Peyer's patch (tissue), 4 donors: ENCODE data around the gene ASMT. TPM values are rescaled to one million over a fixed set of nuclear protein-coding genes. Genes with fewer than 3 reads are reported as not detected.

Experiments used
- DNase-seq, 3 donors: peaks; one replicate each; pipeline ENCODE4 v3.0.0-alpha.2; 2017 to 2019
- H3K27ac ChIP-seq, 4 donors: fragments of 200-600 bp; sonication (generic); one replicate each; pipeline ENCODE4 v1.5.1; 2016 to 2019
- H3K27me3 ChIP-seq, 2 donors: fragments of 200-600 bp; sonication (generic); one replicate each; pipeline ENCODE4 v1.5.1; 2019
- H3K36me3 ChIP-seq, 3 donors: fragments of 200-600 bp; sonication (generic); one replicate each; pipeline ENCODE4 v1.5.1; 2016 to 2019
- H3K4me1 ChIP-seq, 4 donors: fragments of 200-600 bp; sonication (generic); one replicate each; pipeline ENCODE4 v1.5.1; 2016 to 2019
- H3K4me3 ChIP-seq, 4 donors: fragments of 200-600 bp; sonication (generic); 1 replicate in 3 of 4; 2 replicates in 1 of 4; pipeline ENCODE4 v1.5.1; 2016 to 2019; ENCODE audit warnings: mild to moderate bottlenecking in 1 of 4
- H3K9me3 ChIP-seq, 4 donors: fragments of 200-600 bp; sonication (generic); one replicate each; pipeline ENCODE4 v1.5.1; 2016 to 2019; ENCODE audit warnings: mild to moderate bottlenecking in 1 of 4
- CTCF ChIP-seq, 6 experiments: fragments of 450-650 bp in 4 of 6; fragments of 200-600 bp in 2 of 6; sonication (generic) in 1 of 6; IDR thresholded peaks; one replicate each; pipeline ENCODE4 v1.5.1; 2017 to 2019; ENCODE audit warnings: antibody characterized with exemption in 6 of 6, mild to moderate bottlenecking in 3 of 6, moderate library complexity in 1 of 6
- POLR2A ChIP-seq, 2 donors: fragments of 450-650 bp; IDR thresholded peaks; one replicate each; pipeline ENCODE4 v1.5.1; 2017; ENCODE audit warnings: antibody characterized with exemption in 2 of 2, mild to moderate bottlenecking in 2 of 2, moderate library complexity in 2 of 2
- total RNA-seq, 4 donors: library from RNA; depleted of rRNA; stranded (reverse); fragments of >200 nt; gene quantifications; one replicate each; pipeline ENCODE4 v1.1.0, GENCODE V29; 2016

Gene ASMT
- total RNA-seq, 4 donors from 2014 or later = 12.4 TPM; not detected in 3

DNA sequence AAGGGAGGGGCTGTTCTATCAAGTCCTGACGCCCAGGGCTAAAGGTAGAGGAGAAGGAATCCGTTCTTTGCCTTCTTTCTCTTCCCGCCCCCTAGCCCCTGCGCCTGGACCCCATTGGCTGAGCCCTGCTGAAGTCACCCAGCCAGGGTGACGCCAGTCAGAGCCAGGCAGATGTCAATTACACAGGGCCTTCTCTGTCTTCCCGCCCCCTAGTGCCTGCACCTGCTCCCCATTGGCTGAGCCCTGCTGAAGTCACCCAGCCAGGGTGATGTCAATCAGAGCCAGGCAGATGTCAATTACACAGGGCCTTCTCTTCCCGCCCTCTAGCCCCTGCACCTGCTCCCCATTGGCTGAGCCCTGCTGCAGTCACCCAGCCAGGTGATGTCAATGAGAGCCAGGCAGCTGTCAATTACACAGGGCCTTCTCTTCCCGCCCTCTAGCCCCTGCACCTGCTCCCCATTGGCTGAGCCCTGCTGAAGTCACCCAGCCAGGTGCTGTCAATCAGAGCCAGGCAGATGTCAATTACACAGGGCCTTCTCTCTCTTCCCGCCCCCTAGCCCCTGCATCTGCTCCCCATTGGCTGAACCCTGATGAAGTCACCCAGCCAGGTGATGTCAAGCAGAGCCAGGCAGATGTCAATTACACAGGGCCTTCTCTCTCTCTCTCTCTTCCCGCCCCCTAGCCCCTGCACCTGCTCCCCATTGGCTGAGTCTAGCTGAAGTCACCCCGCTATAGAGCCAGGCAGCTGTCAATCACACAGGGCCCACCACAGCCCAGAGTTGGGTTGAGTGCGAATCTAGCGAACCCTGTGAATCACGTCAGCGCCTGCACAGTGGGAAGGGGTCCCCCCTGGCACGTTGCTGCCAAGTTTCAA lies 46.4 kb downstream of the ASMT start:
- H3K36me3 ChIP-seq = no peaks in the 10 kb centered on the region
- H3K4me3 ChIP-seq = peak overlapping the region in 3 of 4 donors; percentile 35 to 45 (median 43)
- DNase-seq = peak; percentile 62 to 90 (median 81)
- TF ChIP-seq POLR2A (IDR thresholded peaks at IDR 0.05) = no peak
- TF ChIP-seq CTCF (IDR thresholded peaks at IDR 0.05) = no peak
- H3K27me3 ChIP-seq = no peaks in the 10 kb centered on the region
- H3K4me1 ChIP-seq = no peaks in the 10 kb centered on the region
- no peaks in the 10 kb centered on the region for H3K9me3 ChIP-seq
- peak overlapping the region in 3 of 4 donors; percentile 66 to 75 (median 68) for H3K27ac ChIP-seq

- no peaks in the 10 kb centered on the region for H3K4me1 ChIP-seq
- no peak for DNase-seq
- no peaks in the 10 kb centered on the region for H3K9me3 ChIP-seq
- TF ChIP-seq CTCF (IDR thresholded peaks at IDR 0.05) (no peak), POLR2A (IDR thresholded peaks at IDR 0.05) (no peak)
- peak overlapping the region in 3 of 4 donors; percentile 35 to 45 (median 43) for H3K4me3 ChIP-seq
- peak overlapping the region in 3 of 4 donors; percentile 66 to 75 (median 68) for H3K27ac ChIP-seq
- no peaks in the 10 kb centered on the region for H3K27me3 ChIP-seq
- H3K36me3 ChIP-seq = no peaks in the 10 kb centered on the region
These were observed 47.0 kb downstream of the ASMT start for GRCh38 chrX:1661922-1662221.

GRCh38 chrX:1667566-1667965 lies 52.7 kb downstream of the ASMT start:
- Histone ChIP-seq H3K27me3 (no peaks in the 10 kb centered on the region), H3K9me3 (no peaks in the 10 kb centered on the region), H3K36me3 (no peaks in the 10 kb centered on the region), H3K27ac (no peak overlapping the region), H3K4me1 (no peaks in the 10 kb centered on the region), H3K4me3 (no peak overlapping the region)
- no peak for TF ChIP-seq CTCF (IDR thresholded peaks at IDR 0.05)
- no peak for TF ChIP-seq POLR2A (IDR thresholded peaks at IDR 0.05)
- no peak for DNase-seq

- peak in 1 of 3 donors; percentile 67 for DNase-seq
- TF ChIP-seq CTCF (IDR thresholded peaks at IDR 0.05) (peak in 5 of 6 experiments; percentile 38 to 71 (median 63)), POLR2A (IDR thresholded peaks at IDR 0.05) (no peak)
- no peaks in the 10 kb centered on the region for H3K4me1 ChIP-seq
- no peaks in the 10 kb centered on the region for H3K9me3 ChIP-seq
- no peak overlapping the region for H3K27ac ChIP-seq
- H3K27me3 ChIP-seq = no peaks in the 10 kb centered on the region
- H3K36me3 ChIP-seq = no peaks in the 10 kb centered on the region
- no peak overlapping the region for H3K4me3 ChIP-seq
These were observed 58.5 kb downstream of the ASMT start for GRCh38 chrX:1673337-1673736.

GRCh38 chrX:1676866-1677265 lies 62.0 kb downstream of the ASMT start:
- H3K4me1 ChIP-seq = no peaks in the 10 kb centered on the region
- no peak for DNase-seq
- H3K27ac ChIP-seq = no peak overlapping the region
- H3K4me3 ChIP-seq = no peak overlapping the region
- H3K9me3 ChIP-seq = no peaks in the 10 kb centered on the region
- TF ChIP-seq POLR2A (IDR thresholded peaks at IDR 0.05) (no peak), CTCF (IDR thresholded peaks at IDR 0.05) (no peak)
- H3K27me3 ChIP-seq = no peaks in the 10 kb centered on the region
- no peaks in the 10 kb centered on the region for H3K36me3 ChIP-seq
